HG03064 (cell line): ENCODE results near the gene NRL.

Experiments
- ATAC-seq: cut with Tn5 transposase; IDR thresholded peaks from one replicate; pipeline ENCODE4 v1.9.1; 2021; ENCODE audit warnings: low read depth; ENCODE audit not compliant: unreplicated experiment

Gene NRL

GRCh38 chr14:24114532-24115421 is at the start of gene NRL, which contains the start of gene DCAF11:
TSS of gene NRL (minus strand) at chr14:24114949. CDS start at chr14:24082848, 32,101 bp downstream.
TSS of gene DCAF11 (plus strand) at chr14:24114777. CDS start at chr14:24115595, 818 bp downstream.
- peak; percentile 83 for ATAC-seq

- no peak for ATAC-seq
These were observed 47.3 kb upstream of the NRL start for GRCh38 chr14:24162093-24162492.

- peak; percentile 68 for ATAC-seq
These were observed 46.4 kb upstream of the NRL start, which contains the start of gene IRF9 for GRCh38 chr14:24160850-24161804. TSS of gene IRF9 (plus strand) at chr14:24161265. CDS start at chr14:24162145, 880 bp downstream.

- no peak for ATAC-seq
These were observed 45.7 kb upstream of the NRL start for GRCh38 chr14:24160499-24160849.

- no peak for ATAC-seq
These were observed 45.2 kb upstream of the NRL start for GRCh38 chr14:24159777-24160498.

GRCh38 chr14:24157331-24157730 is 42.6 kb upstream of the NRL start:
- no peak for ATAC-seq

GRCh38 chr14:24156840-24157239 is 42.1 kb upstream of the NRL start:
- no peak for ATAC-seq

GRCh38 chr14:24155100-24155499 is 40.4 kb upstream of the NRL start:
- ATAC-seq, result no peak

- ATAC-seq, result no peak
These were observed 36.8 kb upstream of the NRL start for GRCh38 chr14:24151404-24152080.

- no peak for ATAC-seq
These were observed 36.2 kb upstream of the NRL start for GRCh38 chr14:24150993-24151392.

GRCh38 chr14:24150567-24150966 is 35.8 kb upstream of the NRL start:
- no peak for ATAC-seq

- ATAC-seq, result no peak
These were observed 35.3 kb upstream of the NRL start for GRCh38 chr14:24150061-24150460.

GRCh38 chr14:24149302-24149969 is 34.7 kb upstream of the NRL start:
- ATAC-seq, result no peak

- no peak for ATAC-seq
These were observed 33.1 kb upstream of the NRL start for GRCh38 chr14:24147761-24148428.

- ATAC-seq, result peak; percentile 73
These were observed 32.4 kb upstream of the NRL start, which contains the start of gene RNF31 for GRCh38 chr14:24146978-24147760. TSS of gene RNF31 (plus strand) at chr14:24147498. CDS start at chr14:24147699, 201 bp downstream.

GRCh38 chr14:24146453-24146977 is 31.8 kb upstream of the NRL start, which contains the start of gene PSME2:
TSS of gene PSME2 (minus strand) at chr14:24146610. CDS start at chr14:24146581, 29 bp downstream.
- ATAC-seq, result peak; percentile 57

GRCh38 chr14:24145690-24146452 is 31.1 kb upstream of the NRL start:
- ATAC-seq, result no peak
